ENCODE results near the gene CST1.
"Not testable (repeated sequence)": the region's sequence is repeated elsewhere in the genome, so short reads cannot be mapped to it uniquely, and the experiment has no call there.

The CST1 gene

DNA sequence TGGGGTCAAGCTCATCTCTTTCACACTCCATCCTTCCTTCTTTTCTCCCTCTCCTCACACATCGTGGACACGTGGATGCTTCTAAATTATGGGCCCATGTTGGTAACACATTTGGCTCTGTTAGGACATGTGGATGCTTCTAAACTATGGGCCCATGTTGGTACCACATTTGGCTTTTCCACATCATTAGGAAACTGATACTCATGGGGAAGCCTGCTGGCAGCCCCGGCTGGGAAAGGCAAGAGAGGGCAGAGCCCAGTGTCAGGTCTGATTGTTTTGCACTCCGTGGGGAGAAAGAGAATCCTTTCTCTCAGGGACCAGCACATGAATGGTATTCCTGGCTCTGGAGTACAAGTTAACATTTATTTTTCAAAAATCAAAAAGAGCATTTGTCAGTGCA, 4.0 kb upstream of the CST1 start:
- no peak for ATAC-seq

GRCh38 chr20:23753589-23753988, 2.9 kb upstream of the CST1 start:
- no peak for ATAC-seq

- no peak for ATAC-seq
Observed at GRCh38 chr20:23753194-23753548, 2.4 kb upstream of the CST1 start.

DNA sequence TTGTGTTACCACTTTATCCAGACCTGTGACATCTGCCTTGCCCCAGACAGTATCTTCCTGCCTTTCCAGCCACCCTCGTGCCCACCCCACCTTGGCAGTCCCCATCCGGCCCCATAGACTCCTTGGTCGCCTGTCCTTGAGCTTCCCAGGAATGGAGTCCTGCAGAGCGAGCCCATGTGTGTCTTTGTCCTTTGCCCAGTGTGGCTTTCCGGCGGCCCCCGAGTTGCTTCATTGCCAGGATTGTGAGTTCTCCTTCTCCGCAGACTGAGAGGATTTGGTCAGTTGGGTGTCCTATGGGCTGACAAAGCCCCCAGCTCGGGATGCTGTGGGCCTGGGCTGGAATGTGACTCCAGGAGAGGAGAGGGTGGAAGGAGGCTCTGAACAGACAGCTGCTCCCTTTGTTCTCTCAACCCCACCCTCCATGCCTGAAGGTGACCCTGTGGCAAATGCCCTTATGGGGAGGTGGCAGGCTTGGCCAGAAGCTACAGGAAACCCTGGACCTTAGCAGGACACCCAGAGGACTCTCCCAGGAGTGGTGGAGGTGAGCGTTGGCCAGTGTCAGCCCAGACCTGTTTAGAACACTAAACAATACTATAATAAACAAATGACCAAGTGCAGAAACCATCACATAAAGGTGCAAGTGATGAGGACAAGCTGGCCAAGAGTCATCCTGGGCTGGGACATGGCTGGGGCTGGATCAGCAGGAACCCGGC, 1.9 kb upstream of the CST1 start:
- no peak for ATAC-seq

DNA sequence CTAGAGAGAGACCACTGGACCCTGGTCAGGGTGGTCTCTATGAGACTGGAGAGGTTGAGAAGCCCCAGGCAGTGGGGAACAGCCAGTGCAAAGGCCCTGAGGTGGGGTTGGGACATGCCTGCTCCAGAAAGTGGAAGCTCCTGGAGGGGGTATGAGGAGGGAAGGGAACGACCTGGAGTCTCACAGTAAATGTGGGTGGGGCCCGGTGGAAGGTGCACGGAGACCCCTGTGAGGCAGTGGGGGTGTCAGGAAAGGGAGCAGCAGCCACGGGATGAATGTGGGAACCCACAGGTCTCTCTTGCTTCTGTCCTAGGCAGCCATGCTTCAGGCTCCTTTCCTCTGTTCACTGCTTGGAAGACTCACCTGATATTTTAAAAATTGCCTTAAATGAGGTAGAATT, 1.3 kb upstream of the CST1 start:
- ATAC-seq: no peak

DNA sequence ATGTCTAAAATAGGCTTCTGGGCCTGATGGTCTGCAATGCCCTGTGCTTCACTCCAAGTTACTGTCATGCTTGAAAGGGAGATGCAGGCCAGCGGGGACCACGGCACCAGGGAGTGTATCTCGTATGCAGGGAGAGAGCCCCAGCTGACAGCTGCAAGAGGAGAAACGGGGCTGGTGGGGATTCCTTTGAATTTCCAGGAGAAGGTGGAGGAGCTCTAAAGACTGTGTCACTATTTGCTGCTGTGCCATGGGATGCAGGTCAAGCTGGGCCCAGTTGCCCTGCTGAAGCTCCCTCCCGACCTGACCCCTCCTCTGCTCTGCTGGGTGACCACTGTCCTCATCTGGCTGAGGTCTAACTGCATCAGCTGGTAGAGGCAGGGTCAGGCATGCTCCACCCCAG, 989 bp downstream of the CST1 start:
- no peak for ATAC-seq

DNA sequence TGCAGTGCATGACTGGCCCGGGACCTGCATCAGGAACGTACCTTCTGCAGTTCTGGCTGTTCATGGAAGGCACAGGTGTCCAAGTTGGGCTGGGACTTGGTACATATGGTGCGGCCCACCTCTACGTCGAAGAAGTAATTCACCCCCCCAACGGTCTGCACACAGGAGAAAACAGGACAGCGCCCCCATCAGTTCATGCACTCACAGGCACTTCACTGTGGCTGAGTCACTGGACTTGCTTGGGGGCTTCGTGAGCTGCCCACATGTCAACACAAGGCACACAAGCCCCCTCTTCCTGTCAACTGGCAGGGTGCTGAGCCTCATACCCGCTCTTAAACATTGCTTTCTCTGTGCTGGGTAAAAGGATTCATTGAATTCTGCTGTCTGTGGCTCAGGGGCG, 1.8 kb downstream of the CST1 start:
- not testable (repeated sequence) for ATAC-seq

DNA sequence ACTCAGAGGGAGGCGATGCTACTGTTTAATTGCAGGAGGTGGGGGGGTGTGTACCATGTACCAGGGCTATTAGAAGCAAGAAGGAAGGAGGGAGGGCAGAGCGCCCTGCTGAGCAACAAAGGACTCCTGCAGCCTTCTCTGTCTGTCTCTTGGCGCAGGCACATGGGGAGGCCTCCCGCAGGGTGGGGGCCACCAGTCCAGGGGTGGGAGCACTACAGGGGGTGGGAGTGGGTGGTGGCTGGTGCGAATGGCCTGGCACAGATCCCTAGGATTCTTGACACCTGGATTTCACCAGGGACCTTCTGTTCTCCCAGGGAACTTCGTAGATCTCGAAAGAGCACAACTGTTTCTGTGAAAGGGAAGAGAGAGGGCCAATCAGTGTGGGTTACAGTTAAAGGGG, 3.2 kb downstream of the CST1 start:
- ATAC-seq: not testable (repeated sequence)

- not testable (repeated sequence) for ATAC-seq
Observed at GRCh38 chr20:23747092-23747491, 3.6 kb downstream of the CST1 start.

DNA sequence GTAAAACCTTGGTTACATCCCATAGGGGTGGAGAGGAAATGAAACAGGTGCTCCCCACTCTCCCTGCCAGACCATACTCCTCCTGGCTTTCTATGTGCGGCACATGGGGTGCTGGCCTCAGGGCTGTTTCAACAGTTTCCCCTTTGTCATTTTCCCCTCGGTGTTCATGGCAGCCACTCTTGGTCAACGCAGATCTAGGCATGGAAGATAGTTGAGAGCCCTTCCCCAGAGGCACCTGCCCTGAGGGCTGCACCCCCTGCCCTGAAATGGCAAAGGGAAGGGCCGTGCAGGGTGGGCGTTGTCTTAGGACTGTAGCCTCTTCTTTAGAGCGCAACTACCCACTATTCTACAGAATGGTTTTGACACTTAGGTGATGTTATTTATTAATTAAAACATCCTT, 4.4 kb downstream of the CST1 start:
- ATAC-seq: no peak

- ATAC-seq: no peak
Observed at GRCh38 chr20:23745247-23745646, 5.5 kb downstream of the CST1 start.

- no peak for ATAC-seq
Observed at GRCh38 chr20:23744817-23745216, 5.9 kb downstream of the CST1 start.

DNA sequence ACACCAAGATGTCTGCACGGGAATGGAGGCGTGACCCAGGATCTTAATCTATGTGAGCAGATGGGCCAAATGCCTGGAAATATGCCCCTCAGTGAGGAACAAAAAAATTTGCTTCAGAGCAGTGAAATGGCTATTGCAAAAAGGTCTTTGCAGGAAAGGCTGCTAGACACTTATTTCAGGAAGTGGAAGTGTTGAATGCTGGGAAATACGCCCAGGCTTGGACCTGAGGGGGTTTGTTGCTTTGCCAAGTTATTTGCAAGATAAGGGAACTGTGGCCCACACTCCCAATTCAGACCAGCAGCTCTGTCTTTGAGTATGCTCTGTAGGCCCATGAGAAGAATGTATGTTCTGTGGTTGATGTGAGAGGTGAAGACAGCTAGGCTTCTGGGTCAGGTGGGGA, 15.3 kb downstream of the CST1 start:
- ATAC-seq: not testable (repeated sequence)

- ATAC-seq: not testable (repeated sequence)
Observed at GRCh38 chr20:23734949-23735348, 15.8 kb downstream of the CST1 start.

- ATAC-seq: not testable (repeated sequence)
Observed at GRCh38 chr20:23734440-23734839, 16.3 kb downstream of the CST1 start.

- no peak for ATAC-seq
Observed at GRCh38 chr20:23727016-23727415, 23.7 kb downstream of the CST1 start.

- ATAC-seq: no peak
Observed at GRCh38 chr20:23725102-23725501, 25.6 kb downstream of the CST1 start.

DNA sequence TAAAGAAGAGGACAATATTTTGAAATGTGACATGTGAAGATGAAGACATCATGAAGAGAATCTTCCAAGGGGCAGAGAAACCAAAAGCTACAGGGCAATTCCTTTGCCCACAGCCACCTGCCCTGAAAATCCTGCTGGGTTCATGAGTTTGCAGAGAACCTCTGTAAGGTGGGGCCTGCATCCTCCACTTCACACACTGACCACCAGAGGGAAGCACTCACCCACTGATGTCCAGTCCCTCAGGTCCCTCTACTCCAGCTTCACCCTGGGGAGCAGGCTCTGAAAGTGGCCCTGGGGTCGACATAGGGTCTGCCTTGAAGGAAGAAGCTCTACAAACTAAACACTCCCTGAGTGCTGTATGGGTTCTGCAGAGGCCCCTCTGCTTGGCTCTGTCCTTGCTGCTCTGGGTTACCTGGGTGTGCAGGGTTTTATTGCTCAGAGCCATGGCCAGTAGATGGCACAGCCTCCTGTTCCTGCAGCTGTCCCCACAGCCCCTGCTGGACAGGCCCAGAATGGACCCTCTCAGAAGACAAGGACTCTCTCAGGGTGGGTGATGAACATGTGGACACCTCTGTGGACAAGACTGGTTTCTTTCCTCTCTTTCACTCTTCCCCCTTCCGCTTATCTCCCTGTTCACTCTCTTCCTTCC, 27.0 kb downstream of the CST1 start:
- ATAC-seq: not testable (repeated sequence)

GRCh38 chr20:23722851-23723250, 27.9 kb downstream of the CST1 start:
- ATAC-seq: not testable (repeated sequence)

DNA sequence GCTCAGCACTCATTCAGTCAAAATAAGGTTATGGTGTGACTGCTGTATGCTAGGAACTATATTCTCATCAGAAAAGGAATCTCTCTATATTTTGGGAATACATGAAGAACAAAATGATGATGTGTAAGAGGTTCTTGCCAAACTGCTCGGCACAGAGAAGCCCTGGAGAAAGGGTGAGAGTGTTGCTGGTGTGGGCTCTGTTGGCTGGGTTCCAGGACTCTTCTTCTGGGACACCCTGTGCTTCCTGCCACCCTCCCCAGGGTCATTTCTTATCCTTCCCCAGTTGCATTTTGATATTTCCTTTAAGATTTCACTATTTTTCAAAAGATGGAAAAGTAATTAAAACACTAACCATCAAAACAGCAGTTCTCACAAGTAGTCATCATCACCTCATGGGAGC, 28.8 kb downstream of the CST1 start:
- no peak for ATAC-seq

DNA sequence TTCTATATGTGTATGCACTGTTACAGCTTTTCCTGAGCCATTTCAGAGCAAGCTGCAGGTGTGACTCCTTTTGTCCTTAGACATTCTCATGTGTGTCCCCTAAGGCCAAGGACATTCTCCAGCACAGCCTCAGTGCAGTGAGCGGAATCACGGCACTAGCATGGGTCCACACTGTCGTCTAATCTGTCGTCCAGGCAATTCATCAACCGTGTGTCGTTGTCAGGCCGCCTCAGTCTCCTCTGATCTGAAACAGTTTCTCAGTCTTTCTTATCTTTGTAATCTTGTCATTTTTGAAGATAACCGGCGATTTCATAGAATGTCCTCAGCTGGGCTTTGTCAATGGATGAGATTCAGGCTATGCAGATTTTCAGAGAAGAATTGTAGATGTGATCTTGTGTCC, 31.4 kb downstream of the CST1 start:
- not testable (repeated sequence) for ATAC-seq

GRCh38 chr20:23711778-23712177, 39.0 kb downstream of the CST1 start:
- not testable (repeated sequence) for ATAC-seq

DNA sequence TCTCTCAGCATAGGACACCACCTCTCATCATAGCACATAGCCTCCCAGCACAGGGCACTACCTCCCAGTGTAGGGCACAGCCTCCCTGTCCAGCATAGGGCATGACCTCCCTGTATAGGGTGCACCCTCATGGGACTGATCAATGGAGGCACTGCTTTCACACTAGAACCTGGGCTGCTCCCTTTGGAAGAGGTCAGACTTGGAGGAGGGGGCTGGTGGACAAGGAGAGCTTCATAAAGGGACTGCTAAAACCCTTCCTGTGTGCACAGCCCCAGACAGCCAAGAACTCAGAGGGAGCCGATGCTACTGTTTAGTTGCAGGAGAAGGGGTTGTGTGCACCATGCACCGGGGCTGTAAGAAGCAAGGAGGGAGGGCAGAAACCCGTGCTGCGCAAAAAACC, 40.0 kb downstream of the CST1 start:
- ATAC-seq: no peak

DNA sequence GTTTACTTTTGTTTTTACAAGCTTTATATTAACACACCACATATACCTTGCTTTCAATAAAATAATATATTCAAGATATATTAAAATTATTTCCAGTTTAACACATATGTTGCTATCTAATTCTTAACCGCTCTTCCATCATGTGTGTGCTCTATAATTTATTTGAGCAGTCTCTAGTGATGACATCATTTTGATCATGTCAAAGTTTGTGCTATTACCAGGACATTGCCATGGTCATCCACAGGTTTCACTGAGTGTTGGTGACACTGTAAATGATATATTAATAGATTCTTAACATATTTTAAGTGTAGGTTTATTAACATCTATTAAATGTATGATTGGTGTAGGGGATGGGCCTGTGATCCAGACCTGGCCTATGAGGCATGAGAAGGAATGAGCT, 44.8 kb downstream of the CST1 start:
- ATAC-seq: no peak

DNA sequence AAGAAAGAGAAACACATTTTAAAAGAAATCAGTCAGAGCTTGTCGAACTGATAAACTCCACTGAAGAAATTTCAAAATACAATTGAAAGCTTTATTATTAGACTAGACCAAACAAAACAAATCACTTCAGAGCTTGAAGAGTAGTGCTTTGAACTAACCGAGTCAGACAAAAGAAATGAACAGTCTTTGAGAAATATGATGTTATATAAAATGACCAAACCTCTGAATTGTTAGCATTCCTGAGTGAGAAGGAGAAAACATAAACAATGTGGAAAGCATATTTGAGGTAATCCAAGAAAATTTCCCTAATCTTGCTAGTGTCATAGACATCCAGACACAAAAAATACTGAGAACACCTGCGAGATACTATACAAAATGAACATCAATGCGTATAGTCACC, 48.7 kb downstream of the CST1 start:
- ATAC-seq: no peak
